ENCODE data around the gene WDFY4.

WDFY4 gene

GRCh38 chr10:48774416-48775205, 89.9 kb downstream of the WDFY4 start:
- no peak for DNase-seq

DNA sequence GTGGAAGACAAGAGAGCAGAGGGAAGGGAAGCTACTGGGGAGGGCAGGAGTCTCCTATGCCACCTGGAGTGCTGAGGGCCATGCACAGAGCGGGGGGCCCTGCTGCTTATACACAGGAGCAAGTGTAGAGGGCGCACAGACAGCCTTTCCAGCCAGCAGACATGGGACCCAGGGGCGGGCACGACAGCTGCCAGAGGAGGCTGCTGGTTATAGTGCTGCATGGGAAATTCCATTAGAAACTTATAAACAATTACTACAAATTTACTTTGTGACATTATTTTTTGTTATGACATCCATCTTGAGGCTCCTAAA, 90.5 kb downstream of the WDFY4 start:
- no peak for DNase-seq

DNA sequence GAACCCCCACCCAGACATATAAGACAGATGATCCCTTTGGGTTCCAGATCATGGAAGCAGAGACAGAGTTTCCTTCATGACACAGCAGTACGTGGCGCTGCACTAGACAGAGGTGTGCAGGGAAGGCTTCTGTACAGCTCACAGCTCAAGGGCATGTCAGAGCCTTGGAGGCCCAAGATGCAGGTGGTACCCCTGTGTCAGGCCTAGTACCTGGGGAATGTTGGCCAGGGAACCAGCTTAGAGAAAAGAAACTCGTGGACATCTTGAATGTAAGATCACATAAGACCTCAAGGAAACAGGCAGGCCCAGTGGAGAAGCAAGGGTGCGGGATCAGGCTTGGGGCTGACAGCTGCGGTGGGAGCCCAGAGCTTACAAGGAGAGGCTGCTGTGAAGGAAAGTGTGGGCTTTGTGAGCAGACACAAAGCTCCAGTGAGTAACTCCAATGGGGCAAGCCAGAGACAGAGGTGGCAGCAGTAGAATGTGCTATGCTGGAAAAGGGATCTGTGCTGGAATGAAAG, 91.4 kb downstream of the WDFY4 start:
- DNase-seq: no peak

DNA sequence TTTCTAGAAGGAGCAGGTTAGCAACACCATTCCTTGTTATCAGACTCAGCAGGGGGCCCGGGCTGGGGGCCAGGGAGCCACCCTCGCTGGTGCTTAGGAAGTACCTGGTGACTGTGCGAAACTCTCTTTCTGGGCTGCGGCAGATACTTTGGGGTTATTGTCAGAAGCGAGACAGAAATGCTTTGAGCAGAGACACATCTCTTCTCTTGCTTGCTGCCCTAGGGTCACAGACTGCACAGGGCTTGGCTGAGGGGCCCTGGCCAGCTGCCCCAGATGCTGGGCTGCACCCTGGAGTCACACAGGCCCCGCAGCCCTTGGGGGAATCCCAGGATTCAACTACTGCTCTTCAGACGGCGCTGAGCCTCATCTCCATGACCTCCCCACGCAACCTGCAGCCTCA, 91.9 kb downstream of the WDFY4 start:
- DNase-seq: no peak

GRCh38 chr10:48777110-48777509, 92.4 kb downstream of the WDFY4 start:
- no peak for DNase-seq

GRCh38 chr10:48778193-48778857, 93.7 kb downstream of the WDFY4 start:
- DNase-seq: no peak

GRCh38 chr10:48779077-48779476, 94.4 kb downstream of the WDFY4 start:
- DNase-seq: no peak

- no peak for DNase-seq
Observed at GRCh38 chr10:48779546-48780152, 95.0 kb downstream of the WDFY4 start.

DNA sequence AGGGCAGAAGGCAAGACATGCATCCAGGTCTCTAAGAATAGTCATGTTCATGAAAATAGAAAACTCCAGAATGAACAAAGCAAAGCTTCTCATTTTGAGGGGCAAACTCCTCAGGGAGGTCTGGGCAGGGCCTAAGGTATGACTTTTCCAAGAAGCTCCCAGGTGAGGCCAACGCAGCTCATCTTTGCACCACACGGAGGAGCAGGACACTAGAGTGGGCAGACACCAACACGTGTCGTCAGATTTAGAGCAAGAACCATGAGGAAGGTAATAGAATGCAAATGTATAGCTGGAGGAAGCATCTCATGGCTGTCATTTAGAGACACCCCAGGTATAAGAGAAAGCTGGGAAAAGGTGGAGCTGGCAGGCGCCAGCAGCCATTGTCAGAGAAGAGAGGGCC, 95.7 kb downstream of the WDFY4 start:
- DNase-seq: no peak

DNA sequence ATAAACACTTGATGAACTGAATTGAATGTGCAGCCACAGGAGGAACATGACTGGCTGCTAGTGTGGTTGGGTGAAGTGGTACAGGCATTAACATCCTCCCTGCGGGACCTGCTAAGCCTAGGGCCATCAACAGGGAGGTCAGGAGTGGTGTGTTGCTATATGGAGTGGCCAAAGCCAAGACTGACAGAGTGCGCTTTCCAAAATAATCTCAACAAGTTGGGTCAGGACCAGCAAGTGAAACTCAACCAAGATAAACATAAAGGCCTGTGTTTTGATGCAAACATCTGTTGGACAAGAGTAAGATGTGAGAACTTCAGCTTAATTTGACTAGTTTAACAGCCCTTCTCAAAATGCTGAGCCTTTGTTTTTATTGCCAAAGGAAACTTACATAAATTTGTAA, 97.7 kb downstream of the WDFY4 start:
- DNase-seq: no peak

DNA sequence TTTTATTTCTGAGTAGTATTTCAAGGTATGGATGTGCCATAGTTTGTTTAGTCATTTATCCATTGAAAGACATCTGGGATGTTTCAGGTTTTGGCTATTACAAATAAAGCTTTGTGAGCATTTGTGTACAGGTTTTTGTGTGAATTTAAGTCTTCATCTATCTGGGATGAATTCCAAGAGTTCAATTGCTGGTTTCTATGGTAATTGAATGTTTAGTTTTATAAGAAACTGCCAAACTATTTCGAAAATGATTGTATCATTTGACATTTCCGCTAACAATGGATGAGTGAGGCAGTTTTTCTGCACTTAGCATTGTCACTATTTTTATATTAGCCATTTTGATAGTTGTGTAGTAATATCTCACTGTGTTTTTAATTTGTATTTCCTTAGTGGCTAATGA, 99.4 kb downstream of the WDFY4 start:
- no peak for DNase-seq

DNA sequence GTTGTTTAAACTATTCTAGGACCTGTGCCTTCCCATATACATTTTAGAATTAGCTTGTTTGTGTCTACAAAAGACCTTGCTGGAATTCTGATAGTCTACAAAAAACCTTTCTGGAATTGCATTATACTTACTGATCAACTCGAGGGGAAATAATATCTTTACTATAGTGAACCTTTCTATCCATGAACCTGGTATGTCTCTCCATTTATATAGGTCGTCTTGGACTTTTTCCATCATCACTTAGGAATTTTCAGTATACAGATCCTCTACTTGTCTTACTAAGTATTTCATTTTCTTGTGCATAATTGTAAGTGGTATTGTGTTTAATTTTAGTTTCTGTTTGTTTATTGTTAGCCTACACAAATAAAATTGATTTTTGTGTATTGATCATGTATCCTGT, 101.1 kb downstream of the WDFY4 start:
- no peak for DNase-seq

DNA sequence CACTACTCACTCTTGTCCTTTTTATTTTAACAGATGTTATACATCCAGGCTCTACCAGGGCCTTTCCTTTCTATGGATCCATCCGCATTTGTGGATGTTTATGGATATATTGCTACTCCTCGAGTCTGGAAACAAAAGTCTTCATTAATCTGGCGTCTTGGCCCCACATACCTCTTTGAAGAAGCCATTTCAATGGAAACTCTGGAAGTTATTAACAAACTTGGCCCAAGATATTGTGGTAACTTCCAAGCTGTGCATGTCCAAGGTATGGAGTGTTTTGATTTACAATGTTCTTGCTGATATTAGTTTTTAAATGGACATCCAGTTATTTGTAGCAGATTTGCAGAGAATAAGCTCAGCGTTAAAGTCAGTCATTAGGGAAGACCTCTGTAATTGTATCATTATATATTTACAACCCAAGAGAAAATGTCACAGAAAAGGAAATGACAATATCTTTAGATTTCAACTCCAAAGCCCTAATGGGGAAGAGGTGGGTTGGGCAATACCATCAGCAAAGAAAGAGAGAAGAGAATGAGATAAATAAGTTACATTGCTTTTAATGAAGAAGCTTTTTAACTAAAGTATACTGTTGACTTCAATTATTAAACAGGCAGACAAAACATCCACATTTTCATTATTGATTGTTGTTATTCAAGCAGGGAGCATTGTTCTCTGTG, 102.1 kb downstream of the WDFY4 start:
- DNase-seq: no peak

DNA sequence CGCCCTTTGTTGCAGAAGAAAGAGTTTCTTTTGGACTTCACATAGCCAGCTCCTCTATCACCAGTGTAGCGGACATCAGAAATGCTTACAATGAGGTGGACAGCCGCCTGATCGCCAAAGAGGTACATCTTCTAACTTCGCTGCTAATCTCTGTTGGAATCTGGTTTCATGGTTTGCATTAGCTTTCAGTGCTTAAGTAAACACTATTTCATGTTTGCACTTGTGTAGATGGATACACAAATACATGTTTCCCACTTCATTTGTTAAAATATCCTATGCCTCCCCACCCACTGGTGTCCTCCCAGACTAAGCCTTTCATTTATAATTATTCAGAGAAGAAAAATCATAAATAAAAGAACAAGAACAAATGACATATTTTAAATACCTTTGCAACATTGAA, 103.9 kb downstream of the WDFY4 start:
- no peak for DNase-seq

DNA sequence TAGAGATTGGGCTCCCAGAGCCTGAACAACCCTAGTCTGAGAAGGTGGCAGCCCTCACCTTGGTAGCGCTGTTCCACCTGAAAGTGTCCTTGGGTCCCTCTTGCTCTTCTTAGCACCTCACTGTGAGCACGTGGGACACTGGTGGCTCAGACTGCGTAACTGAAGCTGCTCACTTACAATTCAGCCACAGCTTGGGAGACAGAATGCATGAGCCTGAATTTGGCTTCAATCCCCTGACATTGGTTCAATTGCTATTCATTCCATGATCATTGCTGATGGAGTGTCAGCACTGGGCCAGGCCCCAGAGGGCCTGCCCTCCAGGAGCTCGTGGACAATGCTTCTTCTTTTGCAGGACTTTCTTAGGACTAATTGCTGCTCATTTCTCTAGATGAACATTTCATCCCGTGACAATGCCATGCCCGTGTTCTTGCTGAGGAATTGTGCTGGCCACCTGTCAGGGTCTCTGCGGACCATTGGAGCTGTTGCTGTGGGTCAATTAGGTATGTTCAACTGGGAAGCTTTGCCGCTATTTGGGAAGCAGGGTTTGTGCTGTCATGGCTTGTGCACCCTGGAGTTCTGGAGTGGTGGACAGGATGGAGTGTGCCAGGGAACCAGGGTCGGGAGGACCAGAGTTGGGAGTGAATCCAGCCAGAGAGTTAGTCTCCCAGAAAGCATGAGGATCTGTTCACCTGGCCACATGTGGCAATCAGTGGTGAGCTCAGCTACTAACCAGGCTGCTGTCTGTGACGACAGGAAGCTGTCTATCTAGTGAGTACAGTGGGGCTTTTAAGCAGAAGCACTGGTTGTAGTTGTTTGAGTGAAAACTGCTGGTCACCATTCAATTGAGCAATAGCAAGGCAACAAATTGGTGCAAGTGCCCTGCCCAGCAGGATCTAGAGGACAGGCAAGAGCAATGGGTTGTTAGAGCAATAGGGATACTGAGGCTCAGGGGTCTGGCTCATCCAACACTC, 105.1 kb downstream of the WDFY4 start:
- no peak for DNase-seq

GRCh38 chr10:48790457-48791044, 105.9 kb downstream of the WDFY4 start:
- no peak for DNase-seq

GRCh38 chr10:48791267-48791928, 106.7 kb downstream of the WDFY4 start:
- DNase-seq: no peak

- DNase-seq: no peak
Observed at GRCh38 chr10:48792121-48792520, 107.4 kb downstream of the WDFY4 start.

- no peak for DNase-seq
Observed at GRCh38 chr10:48792687-48793096, 108.0 kb downstream of the WDFY4 start.

DNA sequence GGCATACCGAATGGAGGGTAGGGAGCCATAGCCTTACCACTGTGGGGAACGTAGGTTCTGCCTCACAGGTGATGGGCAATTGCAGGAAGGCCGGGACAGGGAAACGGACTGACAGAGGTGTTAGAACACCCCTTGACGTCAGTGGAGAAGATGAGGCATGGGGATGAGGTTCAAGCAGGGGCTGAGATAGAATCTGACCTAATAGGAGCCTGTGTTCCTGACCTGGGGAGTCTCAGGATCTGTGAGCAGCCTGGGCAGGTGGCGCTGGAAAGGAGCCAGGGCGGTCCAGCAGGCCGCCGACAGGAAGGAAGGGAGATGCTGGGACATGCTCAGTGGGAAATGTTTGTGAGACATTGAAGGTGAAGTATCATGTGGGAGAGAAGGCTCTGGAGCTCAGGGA, 109.4 kb downstream of the WDFY4 start:
- no peak for DNase-seq

DNA sequence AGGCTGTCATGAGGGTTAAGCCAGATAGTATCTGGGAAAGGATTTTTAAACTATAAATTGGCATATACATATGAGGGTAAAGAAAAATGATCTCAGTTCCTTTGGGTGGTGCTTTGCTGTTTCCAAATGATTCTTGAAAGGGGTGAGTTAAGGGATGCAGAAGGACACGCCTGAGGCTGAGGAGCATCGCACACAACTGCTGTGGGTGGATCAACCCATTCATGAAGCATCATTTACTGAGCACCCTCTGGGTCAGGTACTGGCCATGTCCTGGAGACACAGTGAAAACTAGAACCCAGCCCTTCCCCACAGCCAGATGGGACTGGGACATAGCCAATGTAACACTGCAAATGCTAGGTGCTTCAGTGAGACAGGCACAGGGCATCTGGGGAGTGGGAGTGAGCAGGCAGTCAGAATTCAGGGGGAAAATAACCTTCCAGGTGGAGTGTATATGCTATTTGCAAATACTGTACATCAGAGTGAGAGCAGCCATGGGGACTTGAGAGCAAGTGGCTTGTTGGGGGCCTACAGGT, 112.1 kb downstream of the WDFY4 start:
- DNase-seq: no peak

Measured in NK-92 treated with Interleukin-12 subunit alpha and Interleukin-12 subunit beta, amount 100 ng/mL, for 24 hours (cell line).